Retinal pigment epithelial cell (primary cell): ENCODE measurements around the gene MROH2B.

Experiments
- DNase-seq: peaks from one replicate; pipeline ENCODE4 v3.0.0-alpha.2; 2010; ENCODE audit warnings: low read depth
- H3K4me3 ChIP-seq: 2 replicates; pipeline ENCODE4 v1.5.1; 2011; ENCODE audit warnings: mild to moderate bottlenecking, low read length, control low read depth, moderate library complexity
- CTCF ChIP-seq: conservative IDR thresholded peaks from 2 replicates; pipeline ENCODE4 v1.5.1; 2011; ENCODE audit warnings: low read depth, low read length, control low read depth, inconsistent platforms

Gene MROH2B

GRCh38 chr5:40976836-40977235, 94.3 kb downstream of the MROH2B start:
- no peak for TF ChIP-seq CTCF
- DNase-seq, result peak; percentile 75

GRCh38 chr5:40976041-40976440, 95.1 kb downstream of the MROH2B start:
- H3K4me3 ChIP-seq, result no peak overlapping the region
- no peak for TF ChIP-seq CTCF
- no peak for DNase-seq

More at GRCh38 chr5:40976836-40977235, 94.3 kb downstream of the MROH2B start:
- H3K4me3 ChIP-seq, result no peak overlapping the region

GRCh38 chr5:40973364-40974004, 97.7 kb downstream of the MROH2B start:
- H3K4me3 ChIP-seq, result no peak overlapping the region
- DNase-seq, result no peak
- TF ChIP-seq CTCF, result no peak

- TF ChIP-seq CTCF, result no peak
- no peak for DNase-seq
- H3K4me3 ChIP-seq, result no peak overlapping the region
Observed at GRCh38 chr5:40972434-40972833, 98.7 kb downstream of the MROH2B start.

GRCh38 chr5:40962207-40962955, 108.8 kb downstream of the MROH2B start:
- DNase-seq, result no peak

GRCh38 chr5:40960037-40960436, 111.1 kb downstream of the MROH2B start:
- no peak overlapping the region for H3K4me3 ChIP-seq
- DNase-seq, result peak; percentile 28
- no peak for TF ChIP-seq CTCF

More at GRCh38 chr5:40962207-40962955, 108.8 kb downstream of the MROH2B start:
- H3K4me3 ChIP-seq, result no peak overlapping the region
- no peak for TF ChIP-seq CTCF

- H3K4me3 ChIP-seq, result no peak overlapping the region
- TF ChIP-seq CTCF, result no peak
- DNase-seq, result no peak
Observed at GRCh38 chr5:40958811-40959210, 112.3 kb downstream of the MROH2B start.
